HUDEP-2 (cell line): ENCODE data around the gene ZNF12.

Experiments used
- DNase-seq, 76 experiments: peaks; one replicate each; lab custom pipeline; 2025; ENCODE audit not compliant: unreplicated experiment in 76 of 76; lab: John Stamatoyannopoulos, UW

ZNF12 gene

DNA sequence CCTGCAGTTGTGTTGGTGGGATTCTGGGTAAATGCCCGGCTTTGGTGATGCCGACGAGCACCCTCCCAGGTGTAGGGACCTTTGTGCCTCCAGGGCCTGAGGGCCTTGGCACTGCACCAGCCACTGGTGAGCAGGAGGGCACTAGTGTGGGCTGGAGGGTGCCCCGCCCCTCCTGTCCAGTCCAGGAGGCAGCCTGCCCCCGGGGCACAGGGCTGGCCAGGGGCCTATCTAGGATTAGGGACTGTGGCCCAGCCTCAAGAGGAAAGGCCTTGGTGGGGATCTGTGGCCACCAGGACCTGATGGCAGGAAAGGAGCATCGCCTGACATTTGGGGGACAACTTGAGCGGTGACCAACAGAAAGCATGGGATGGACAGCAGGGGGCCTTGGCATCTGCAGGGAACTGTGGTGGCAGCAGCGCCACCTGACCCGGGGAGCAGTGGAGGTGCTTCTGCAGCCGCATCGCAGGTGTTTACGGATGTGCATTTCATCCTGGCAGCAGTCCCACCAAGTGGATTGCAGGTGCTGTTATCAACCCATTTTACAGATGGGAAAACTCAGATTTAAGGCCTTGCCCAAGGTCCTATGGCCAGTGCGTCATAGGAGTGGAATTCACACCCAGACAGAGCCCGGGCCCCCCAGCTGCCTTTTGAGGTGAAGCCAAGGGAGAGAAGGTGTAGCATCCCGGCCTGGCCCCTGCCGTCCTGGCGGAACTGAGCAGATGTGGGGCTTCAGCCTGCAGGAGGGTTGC, 58.5 kb downstream of the ZNF12 start:
- DNase-seq, result no peak

DNA sequence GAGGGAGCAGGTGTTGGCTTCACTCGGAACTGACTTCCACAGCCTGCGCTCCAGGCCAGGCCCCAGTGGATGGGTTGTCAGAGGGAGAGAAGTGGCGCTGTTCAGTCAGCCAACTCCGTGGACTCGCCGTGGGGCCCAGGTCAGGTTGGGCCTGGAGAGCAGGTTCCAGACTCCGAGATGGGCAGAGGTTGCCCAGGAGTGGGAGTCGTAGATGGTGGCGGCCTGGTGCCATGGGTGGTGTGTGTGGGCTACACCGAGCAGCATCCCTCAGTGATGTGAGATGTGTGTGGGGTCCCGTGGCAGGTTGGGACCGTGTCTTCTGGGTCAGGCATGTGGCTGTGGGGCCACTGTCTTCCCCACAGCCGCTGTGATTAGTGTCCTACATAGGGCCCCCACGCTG, 59.2 kb downstream of the ZNF12 start:
- DNase-seq, result no peak

DNA sequence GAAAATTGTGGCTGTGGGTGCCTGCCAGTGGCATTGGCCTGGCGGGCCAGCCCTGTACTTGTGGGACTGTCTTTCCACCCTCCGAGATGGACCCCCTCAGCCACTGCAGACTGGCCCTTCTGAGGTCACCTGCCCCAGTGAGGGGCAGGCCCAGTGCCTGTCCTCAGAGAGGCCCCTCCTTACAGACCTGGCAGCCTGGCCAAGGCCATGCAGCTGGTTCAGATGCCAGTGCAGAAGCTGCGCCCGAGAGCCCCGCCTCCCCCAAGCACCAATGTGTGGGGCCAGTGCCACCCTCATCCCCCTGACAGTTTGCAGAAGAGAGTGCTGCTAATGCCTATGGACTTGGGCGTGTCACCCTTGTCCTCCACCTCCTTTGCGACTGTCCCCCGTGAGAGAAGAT, 59.7 kb downstream of the ZNF12 start:
- no peak for DNase-seq

DNA sequence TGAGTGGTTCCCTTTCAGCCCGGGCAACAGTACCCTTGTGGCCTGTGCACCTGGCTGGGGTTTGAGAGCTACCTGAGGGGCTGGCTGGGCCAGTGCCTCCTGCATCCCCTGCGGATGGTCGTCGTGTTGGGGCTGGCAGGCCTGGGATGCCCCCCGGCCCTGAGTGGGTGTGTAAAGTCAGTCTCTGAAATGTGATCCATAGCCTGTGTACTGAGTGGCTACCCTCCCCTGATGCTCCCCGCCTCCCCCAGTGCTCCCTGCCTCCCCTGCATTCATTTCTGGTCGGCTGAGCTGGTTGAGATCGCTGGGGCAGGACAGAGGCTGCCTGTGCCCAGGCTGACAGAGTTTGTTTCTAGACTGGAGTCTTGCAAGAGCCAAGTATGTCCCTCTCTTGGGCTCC, 60.3 kb downstream of the ZNF12 start:
- DNase-seq, result no peak

DNA sequence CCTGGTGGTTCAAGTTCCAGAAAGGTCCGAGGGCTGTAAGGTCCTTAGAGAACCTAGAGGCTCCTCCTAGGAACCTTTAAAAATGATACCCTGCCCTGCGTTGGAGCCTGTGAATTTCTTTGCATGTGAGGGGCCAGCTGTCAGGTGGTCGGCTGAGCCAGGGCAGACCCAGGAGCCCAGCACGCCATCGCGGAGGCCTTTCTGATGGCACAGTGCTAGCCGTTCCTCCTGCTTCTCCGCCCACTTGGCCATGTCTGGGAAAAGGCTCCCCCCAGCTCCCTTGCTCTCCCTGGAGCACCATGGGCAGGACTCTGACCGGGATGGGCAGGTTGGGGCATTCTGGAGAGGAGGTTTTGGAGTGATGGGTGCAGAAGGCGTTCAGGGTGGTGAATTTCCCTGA, 62.0 kb downstream of the ZNF12 start:
- DNase-seq, result no peak

DNA sequence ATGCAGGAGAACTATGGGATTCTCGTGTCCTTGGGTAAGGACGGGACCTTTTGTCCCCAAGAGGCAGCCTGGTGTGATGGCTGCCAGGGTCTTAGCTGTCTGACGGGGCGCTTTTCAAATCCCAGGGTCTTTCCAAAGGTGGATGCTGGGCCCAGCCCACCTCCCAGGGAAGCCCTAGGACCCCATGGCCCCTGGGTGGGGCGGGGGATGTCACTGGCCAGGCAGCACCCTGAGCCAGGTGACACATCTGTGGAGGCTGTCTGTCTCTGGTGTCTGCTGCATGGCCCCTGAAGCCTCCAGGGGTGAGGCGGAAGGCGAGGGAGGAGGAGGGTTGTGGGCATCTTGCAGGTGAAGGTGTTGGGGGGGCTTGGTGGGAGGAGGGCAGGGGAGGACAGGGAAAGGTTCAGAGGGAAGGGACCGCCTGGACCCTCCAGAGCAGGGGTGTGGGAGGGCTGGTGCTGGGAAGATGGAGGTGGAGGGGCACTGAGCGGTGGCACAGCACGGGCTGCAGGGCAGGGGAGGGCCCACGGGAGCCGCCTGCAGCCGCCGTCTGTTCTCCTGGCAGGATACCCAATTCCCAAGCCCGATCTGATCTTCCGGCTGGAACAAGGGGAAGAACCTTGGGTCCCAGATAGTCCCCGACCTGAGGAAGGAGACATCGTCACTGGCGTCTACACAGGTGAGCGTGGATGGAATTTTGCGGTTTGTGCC, 62.7 kb downstream of the ZNF12 start:
- DNase-seq, result no peak

DNA sequence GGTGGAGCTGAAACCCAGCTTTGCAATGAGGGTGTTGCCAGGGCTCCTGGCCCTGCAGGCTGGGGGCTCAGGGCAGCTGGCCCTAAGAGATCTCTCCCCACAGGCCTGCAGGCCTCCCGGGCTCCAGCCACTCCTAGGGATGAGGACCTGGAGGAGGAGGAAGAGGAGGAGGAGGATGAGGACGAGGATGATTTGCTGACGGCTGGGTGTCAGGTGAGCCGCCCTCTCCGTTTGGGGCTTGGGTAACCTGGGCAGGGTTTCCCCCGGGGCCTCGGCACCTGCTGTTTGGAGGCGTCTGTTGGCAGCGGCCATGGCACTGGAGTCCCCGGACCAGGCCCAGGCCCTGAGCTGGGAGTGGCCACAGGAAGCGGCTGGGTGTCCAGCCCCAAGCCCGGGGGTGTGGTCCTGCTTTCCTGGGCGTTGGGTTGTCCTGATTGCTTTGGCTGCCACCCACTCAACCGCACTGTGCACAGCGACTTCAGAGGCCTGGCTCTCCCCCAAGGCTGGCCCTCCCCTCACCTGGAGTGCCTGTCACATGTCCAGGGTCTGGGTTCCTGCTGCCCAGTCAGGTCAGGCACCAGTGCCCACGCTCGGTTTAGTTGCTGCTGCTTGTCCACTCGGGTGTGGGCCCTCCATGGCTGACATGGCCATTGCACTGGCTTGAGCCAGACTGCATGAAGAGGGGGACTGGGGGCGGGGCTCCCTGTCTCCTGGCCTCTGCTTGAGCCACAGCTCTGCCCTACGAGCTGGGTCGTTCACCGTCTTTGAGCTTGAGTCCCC, 63.7 kb downstream of the ZNF12 start:
- DNase-seq, result peak in 15 of 76 experiments; percentile 6 to 43 (median 16)

DNA sequence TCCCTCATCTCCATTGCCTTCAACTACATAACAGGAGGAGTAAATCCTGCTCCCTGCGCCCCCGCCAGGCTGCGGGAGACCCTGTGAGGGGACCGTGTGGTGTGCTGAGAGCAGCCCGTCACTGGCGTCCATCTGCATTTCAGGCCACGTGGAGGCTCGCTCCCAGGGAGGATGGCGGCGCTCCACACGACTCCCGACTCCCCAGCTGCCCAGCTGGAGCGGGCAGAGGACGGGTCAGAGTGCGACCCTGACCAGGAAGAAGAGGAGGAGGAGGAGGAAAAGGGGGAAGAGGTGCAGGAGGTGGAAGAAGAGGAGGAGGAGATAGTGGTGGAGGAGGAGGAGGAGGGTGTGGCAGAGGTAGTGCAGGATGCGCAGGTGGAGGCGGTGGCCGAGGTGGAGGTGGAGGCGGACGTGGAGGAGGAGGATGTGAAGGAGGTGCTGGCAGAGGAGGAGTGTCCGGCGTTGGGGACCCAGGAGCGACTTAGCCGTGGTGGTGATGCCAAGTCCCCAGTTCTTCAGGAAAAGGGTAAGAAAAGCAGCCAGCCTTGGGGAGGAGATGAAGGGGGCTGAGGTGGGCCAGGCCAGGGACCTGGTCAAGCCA, 64.4 kb downstream of the ZNF12 start:
- no peak for DNase-seq

DNA sequence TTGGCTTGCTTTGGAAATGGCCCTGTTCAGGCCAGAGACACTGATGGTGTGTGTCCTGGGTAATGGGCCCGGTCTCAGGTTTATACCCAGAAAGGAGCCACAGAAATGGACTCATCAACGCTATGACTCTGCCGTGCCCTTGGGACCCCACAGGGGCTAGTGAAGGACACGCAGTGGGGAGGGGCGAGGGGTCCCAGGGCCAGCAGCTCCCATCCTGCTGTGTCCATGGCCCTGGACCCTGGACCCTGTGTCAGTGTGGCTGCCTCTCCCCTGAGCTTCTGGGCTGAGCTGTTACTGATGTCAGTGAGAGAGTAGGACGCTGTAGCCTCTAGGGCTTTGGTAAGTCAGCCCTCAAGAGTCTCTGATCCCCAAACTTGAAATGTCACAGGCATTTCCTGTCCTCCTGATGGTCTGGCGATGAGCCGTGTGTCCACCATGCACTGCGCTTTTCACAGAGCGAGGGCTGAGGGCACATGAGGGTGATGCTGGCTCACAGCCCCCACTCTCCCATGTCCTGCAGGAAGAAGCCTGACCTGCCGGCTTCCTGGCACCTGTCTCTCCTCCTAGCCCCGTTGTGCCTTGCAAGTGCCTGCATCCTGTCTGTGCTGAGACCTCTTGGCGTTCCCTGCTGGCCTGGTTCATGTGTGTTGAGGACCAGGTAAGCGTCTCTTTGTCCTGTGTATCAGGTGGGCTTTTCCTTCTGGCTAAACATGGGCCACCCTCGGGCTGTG, 65.3 kb downstream of the ZNF12 start:
- no peak for DNase-seq

DNA sequence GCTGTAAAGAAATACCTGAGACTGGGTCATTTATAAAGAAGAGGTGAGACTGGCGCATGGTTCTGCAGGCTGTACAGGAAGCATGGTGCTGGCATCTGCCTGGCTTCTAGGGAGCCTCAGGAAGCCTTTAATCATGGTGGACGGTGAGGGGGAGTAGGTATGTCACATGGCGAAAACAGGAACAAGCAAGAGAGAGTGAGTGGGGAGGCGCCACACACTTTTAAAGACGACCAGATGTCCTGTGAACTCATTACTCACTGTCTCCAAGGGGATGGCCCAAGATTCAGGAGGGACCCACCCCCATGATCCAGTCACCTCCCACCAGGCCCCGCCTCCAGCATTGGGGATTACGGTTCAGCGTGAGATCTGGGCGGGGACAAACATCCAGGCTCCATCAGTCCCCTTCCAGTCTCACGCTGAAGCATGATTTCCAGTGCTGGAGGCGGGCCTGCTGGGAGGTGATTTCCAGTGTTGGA, 66.5 kb downstream of the ZNF12 start:
- peak in 27 of 76 experiments; percentile 3 to 49 (median 29) for DNase-seq

DNA sequence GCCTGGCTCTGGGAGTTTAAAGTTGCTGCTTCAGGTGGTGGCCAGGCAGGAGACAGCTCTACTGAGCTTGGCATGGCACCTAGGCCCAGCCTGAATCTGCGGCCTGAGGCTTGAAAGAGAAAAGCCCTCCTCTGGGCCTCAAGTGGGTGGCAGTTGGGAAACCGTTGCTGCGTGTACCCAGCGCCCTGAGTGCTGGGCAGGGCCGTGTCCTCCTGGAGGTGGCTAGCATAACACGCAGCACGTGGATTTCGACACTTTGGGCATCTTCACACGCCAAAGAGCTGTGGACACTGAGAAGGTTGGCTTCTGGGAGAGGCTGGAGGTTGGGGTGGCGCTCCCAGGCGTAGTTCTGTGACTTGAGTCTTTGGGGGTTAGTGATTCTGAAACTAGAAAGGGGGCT, 67.1 kb downstream of the ZNF12 start:
- DNase-seq, result no peak

DNA sequence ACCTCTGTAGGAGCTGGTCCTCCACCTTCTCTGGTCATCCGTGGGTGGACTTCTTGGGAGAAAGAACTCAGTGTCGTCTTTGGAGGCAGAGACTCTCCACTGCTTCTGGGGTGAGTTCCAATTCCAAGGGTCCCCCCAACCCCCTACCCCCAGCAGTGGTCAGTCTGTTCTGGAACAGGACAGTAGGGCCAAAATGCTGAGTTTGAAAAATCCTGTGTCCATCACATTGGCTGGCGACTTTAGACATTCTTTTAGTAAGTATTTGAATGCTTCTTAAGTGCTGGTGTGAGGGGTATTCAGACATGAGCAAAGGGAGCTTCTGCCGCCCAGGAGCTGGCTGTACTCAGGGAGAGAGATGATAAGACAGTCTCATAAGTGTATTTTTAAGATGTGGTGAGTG, 67.7 kb downstream of the ZNF12 start:
- DNase-seq, result no peak
